GM19438 (cell line): ENCODE data around the gene MARCHF3.
"Not testable (repeated sequence)": the region's sequence is repeated elsewhere in the genome, so short reads cannot be mapped to it uniquely, and the experiment has no call there.

Experiments
- ATAC-seq: cut with Tn5 transposase; IDR thresholded peaks from one replicate; pipeline ENCODE4 v1.9.1; 2021; ENCODE audit warnings: low read depth; ENCODE audit not compliant: unreplicated experiment

The MARCHF3 gene, protein sequence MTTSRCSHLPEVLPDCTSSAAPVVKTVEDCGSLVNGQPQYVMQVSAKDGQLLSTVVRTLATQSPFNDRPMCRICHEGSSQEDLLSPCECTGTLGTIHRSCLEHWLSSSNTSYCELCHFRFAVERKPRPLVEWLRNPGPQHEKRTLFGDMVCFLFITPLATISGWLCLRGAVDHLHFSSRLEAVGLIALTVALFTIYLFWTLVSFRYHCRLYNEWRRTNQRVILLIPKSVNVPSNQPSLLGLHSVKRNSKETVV

DNA sequence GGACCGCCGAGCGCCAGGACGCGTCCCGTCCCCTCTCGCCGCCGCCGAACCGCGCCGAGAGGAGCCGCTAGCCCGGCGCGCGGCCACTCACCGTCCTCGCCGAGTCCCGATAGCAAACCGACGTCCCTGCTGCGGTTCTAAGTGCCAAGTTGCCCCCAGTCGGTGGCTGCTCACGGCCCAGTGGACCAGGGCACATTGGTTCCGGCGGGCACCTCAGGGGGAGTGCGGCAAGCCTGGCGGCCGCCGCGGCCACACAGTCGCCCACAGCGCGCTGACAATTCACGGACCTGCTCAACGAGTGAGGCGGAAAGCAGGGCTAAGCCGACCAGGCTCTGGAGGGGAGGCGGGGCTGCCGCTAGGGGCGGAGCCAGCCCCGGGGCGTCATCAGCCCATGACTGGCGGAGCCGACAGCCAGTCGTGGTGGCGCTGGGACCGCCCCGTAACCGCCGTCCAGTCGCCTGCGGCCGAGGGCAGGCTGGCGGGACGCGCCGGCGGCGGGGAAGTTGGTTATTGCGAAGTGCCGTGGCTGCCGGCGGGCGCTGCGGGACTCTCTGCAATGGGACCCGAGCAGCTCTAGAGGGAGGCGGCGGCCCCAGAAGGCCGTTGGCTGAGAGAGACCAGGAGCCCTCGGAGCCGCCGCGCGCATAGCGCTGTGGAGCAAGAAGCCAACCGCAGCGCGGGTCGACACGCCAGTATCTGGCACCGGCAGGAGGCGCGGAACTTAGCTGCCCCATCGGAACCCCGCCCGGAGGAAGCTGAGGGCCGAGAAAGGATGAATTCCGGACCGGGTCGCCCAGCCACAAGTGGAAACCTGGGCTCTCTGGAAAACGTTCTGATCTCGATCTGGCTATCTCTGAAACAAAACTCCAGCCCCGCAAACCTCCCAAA lies at the start of gene MARCHF3:
MARCHF3 (minus strand) TSS at position 300 of the 888 bp plus-strand sequence. CDS start 112,387 bp downstream, outside the sequence.
- peak; percentile 88 for ATAC-seq

GRCh38 chr5:127079994-127080491 lies 49.7 kb upstream of the MARCHF3 start:
- ATAC-seq, result no peak

- ATAC-seq, result no peak
These were observed 47.0 kb upstream of the MARCHF3 start for GRCh38 chr5:127077366-127077765.

DNA sequence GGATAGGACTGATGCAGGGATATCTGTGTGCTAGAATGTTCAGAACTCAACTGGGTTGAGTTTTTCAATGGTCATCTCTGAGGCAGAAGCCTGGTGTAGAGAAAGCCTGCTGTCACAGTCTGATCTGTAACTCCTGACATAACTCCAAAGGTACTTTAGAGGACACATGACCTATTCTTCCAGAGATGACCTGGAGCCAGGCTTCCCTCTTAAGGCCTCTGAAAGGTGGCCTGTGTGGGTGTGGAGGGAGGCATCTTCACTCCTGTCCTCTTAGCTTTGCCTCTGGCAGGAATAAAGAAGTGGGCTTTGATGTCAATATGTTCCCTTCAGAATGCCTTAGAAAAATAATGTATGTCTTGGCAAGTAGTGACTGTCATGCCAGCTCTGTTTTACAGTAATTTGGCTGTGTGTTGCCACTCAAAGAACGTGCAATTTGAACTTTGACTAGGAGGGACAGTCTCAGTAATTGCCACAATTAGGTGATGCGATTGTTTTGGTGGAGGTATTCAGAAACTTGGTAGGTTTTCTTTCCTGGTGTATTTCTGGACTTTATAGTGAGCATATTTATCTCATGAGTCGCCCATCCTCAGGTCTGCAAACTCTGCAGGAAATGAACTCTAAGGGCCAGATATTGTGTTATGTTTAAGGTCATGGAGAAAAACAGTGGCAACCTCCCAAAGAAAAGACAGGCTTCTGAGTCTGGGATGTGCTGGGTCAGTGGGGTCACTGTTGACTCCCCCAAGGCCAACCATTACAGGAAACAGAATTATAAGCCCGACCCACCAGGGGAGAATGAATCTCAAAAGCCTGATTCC lies 46.2 kb upstream of the MARCHF3 start:
- ATAC-seq, result no peak

GRCh38 chr5:127074466-127074865 lies 44.1 kb upstream of the MARCHF3 start:
- no peak for ATAC-seq

- peak; percentile 99 for ATAC-seq
These were observed 42.8 kb upstream of the MARCHF3 start, which contains the start of gene C5orf63 for GRCh38 chr5:127072861-127073846. Gene C5orf63 (minus strand): TSS chr5:127073502. CDS start chr5:127058995, 14,507 bp downstream.

DNA sequence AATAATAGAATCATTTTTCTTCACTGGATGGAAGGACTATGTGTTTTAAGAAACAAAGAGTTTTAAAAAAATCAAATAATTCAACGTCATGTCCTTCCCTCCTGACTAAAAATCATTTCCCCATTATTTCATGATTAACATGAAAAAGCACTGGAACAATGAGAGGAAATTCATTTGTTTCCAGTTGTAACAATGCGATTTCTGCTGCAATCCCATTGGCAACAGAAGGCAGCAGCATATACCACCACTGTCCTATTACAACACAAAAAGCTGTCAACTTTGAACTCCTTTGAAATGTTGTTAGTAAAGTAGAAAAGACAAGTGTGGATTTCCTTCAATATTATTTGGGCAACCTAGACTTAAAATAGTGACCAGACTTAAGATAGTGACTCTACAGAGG lies 39.9 kb upstream of the MARCHF3 start:
- ATAC-seq, result no peak

DNA sequence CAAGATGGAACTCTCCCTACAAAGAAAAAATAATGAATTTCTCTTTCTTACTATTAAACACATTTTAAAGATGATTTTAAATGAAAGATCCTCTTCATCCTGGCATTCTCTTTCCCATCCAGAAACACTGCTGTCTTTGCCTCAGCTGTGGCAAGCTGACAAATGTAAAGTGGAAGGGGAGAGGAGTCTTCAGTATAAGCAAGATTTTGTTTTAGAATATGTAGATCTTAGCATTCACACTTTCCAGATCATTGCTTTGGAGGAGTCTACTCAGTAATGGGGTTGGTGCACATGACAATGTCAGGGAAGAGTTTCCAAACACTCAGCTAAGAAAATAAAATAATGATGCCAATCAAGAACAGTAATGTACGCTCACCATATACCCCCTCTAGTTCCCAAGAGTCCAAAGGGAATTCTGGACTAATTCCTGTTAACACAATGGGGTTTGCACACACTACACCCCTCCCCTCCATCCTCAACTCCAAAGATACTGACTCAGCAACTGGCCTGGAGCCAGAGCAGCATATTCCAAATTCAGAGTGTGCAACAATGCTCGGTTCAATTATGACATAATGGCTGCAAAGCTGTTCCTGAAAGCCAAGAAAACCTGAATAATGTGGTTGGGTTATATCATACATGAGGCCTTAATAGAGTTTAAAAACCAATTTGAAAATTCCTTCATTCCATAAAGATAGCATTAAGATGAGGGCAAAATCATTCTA lies 38.3 kb upstream of the MARCHF3 start:
- no peak for ATAC-seq

- no peak for ATAC-seq
These were observed 36.4 kb upstream of the MARCHF3 start for GRCh38 chr5:127066721-127067120.

GRCh38 chr5:127064253-127064840 lies 34.0 kb upstream of the MARCHF3 start:
- ATAC-seq, result no peak

DNA sequence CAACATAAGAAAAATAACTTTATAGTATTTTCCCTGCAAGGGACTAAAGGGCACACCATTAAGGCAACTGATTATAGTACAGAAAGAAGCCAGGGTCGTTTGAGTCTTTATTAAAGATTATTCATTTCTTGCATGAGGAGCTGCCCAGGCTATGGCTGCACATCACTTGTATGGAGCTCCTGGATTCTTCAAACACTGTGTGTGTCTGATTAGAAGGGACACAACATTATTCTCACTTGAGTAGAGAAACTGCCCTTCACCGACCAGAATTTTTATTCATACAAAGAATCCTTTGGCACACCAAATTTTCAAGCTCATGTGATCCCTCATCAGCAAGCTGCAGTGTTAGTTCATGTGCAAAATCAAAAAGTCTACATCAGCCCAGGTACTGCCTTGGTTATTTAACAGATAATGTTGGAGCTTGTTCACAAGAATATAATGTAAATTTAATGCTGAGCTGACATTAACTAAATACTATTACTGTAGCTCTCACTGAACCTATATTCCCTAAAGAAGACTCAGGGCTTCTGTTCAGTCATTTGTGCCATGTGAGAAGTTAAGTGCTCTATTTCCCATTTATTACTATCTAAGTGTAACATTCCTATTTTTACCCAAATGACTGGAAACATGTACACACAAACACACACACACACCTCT lies 33.0 kb upstream of the MARCHF3 start:
- ATAC-seq, result no peak

- no peak for ATAC-seq
These were observed 31.6 kb upstream of the MARCHF3 start for GRCh38 chr5:127061956-127062355.

GRCh38 chr5:127061537-127061936 lies 31.2 kb upstream of the MARCHF3 start:
- ATAC-seq, result no peak

GRCh38 chr5:127060470-127060985 lies 30.2 kb upstream of the MARCHF3 start:
- no peak for ATAC-seq

DNA sequence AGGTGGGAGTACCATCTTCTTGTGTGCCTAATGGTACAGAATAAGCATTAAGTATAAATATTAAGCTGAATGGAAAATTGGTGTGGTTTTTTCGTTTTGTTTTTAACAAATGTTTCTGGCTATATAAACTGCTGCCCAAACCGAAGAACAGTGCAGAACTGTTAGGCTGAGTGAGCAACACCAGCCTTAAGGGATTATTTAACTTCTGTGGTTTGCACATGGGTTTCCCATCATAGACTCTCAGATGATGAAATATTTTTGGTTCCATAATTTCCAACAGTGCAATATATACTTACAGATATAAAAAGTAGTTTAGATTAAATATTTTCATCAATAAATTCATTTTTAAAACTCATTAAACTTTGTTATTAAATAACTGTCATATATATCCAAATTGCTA lies 26.5 kb upstream of the MARCHF3 start:
- no peak for ATAC-seq

GRCh38 chr5:127055880-127056653 lies 25.7 kb upstream of the MARCHF3 start:
- ATAC-seq, result no peak

GRCh38 chr5:127053551-127053950 lies 23.2 kb upstream of the MARCHF3 start:
- ATAC-seq, result not testable (repeated sequence)
